ENCODE measurements around the gene TEX51. TPM values are rescaled to one million over a fixed set of nuclear protein-coding genes. Genes with fewer than 3 reads are reported as not detected.

Gene TEX51
- total RNA-seq, 1 donor from 2014 or later = not detected

DNA sequence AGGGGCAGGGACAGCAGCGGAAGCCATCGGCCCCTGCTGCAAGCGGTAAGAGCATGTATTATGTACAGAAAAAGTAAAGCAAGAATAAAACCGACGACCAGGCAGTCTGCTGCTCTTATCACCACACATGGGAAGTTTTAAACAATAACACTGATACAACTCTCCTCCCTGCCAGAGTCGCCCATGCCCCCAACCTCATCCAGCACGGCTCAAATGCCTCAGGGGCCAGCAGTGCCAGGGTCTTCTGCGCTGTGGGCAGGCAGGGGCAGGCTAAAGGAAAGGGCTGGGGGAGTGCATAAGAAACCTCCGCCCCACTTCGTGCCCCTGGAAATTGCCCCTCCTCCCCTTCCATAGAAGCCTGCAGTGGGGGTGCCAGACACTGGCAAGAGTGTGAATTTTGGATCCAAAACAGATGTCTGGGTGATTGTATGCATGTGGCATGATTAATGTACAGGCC is 10.1 kb downstream of the TEX51 start:
- no peaks in the 10 kb centered on the region for H3K4me1 Mint-ChIP-seq
- H3K27ac Mint-ChIP-seq (ENCODE audit: unreplicated experiment) = no peak overlapping the region
- peaks cover 7% of the 10 kb centered on the region for H3K9me3 Mint-ChIP-seq
- H3K36me3 Mint-ChIP-seq (ENCODE audit: low read depth) = peaks cover 2% of the 10 kb centered on the region
- TF ChIP-seq, protein P1, sequence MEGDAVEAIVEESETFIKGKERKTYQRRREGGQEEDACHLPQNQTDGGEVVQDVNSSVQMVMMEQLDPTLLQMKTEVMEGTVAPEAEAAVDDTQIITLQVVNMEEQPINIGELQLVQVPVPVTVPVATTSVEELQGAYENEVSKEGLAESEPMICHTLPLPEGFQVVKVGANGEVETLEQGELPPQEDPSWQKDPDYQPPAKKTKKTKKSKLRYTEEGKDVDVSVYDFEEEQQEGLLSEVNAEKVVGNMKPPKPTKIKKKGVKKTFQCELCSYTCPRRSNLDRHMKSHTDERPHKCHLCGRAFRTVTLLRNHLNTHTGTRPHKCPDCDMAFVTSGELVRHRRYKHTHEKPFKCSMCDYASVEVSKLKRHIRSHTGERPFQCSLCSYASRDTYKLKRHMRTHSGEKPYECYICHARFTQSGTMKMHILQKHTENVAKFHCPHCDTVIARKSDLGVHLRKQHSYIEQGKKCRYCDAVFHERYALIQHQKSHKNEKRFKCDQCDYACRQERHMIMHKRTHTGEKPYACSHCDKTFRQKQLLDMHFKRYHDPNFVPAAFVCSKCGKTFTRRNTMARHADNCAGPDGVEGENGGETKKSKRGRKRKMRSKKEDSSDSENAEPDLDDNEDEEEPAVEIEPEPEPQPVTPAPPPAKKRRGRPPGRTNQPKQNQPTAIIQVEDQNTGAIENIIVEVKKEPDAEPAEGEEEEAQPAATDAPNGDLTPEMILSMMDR (conservative IDR thresholded peaks at IDR 0.05) = no peak
- no peaks in the 10 kb centered on the region for H3K27me3 Mint-ChIP-seq (ENCODE audit: low read depth)
- H3K4me3 Mint-ChIP-seq = no peak overlapping the region
- DNase-seq (ENCODE audit: low read depth, low spot score) = no peak

DNA sequence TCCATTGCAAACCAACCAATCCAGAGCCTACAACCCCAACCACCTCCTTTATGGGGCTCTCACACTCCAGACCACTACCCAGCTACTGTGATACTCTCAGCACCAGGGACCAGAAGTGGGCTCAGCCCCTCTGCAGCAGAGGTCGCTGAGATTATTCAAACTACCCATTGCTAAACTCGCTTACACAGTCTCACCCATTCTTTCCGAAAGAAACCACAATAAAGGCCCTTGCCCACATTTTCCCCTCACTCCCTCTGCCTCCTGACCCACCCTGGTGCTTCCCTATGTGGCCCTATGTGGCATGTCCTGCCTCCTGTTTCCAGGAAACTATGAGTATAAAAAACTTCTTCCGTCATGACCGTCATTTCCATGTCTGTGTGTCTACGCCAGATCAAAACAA is 10.7 kb downstream of the TEX51 start:
- Mint-ChIP-seq H3K4me3 (no peak overlapping the region), H3K36me3 (ENCODE audit: low read depth) (peaks cover 2% of the 10 kb centered on the region), H3K9me3 (peaks cover 3% of the 10 kb centered on the region), H3K27ac (ENCODE audit: unreplicated experiment) (no peak overlapping the region), H3K27me3 (ENCODE audit: low read depth) (no peaks in the 10 kb centered on the region), H3K4me1 (no peaks in the 10 kb centered on the region)
- TF ChIP-seq, protein P1 (conservative IDR thresholded peaks at IDR 0.05) = no peak
- DNase-seq (ENCODE audit: low read depth, low spot score) = no peak

DNA sequence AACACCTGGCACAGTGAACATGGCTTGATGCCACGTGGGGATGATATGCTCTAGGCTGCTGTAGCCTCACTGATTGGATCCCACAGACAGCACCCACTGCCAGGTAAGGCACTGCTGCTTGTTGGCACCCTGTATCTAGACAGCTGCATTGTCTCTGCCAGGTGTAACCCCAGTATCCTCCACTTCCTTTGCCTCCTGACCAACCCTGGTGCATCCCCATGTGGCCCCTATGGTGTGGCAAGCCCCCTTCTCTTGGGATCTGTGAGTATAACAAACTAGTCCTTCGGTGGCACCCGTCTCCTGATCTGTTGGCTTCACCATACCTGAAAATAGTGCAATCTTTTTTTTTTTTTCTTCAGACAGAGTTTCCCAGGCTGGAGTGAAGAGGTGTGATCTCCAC is 11.1 kb downstream of the TEX51 start:
- Mint-ChIP-seq H3K4me1 (no peaks in the 10 kb centered on the region), H3K9me3 (peaks cover 3% of the 10 kb centered on the region), H3K27me3 (ENCODE audit: low read depth) (no peaks in the 10 kb centered on the region), H3K4me3 (no peak overlapping the region), H3K27ac (ENCODE audit: unreplicated experiment) (no peak overlapping the region), H3K36me3 (ENCODE audit: low read depth) (peaks cover 2% of the 10 kb centered on the region)
- DNase-seq (ENCODE audit: low read depth, low spot score) = no peak
- TF ChIP-seq, protein P1 (conservative IDR thresholded peaks at IDR 0.05) = no peak

DNA sequence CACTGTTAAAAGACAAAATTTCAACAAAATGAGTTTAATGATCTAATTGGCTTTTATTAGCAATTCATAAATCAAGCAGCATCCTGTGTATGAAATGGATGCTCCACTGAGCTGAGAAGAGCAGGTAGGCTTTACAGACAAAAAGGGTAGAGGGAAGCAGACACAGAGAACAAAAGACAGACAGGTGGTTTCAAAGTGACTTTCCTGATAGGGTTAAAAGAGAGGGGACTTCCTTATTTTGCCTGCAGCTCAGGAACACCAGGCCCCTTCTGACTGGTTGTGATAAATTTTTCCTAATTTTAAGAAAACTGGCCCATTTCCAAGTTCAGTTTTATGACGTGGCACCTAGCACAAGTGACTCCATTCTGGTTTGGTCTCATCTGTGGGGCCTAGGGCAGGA is 11.9 kb downstream of the TEX51 start:
- Mint-ChIP-seq H3K27ac (ENCODE audit: unreplicated experiment) (no peak overlapping the region), H3K4me3 (no peak overlapping the region)

DNA sequence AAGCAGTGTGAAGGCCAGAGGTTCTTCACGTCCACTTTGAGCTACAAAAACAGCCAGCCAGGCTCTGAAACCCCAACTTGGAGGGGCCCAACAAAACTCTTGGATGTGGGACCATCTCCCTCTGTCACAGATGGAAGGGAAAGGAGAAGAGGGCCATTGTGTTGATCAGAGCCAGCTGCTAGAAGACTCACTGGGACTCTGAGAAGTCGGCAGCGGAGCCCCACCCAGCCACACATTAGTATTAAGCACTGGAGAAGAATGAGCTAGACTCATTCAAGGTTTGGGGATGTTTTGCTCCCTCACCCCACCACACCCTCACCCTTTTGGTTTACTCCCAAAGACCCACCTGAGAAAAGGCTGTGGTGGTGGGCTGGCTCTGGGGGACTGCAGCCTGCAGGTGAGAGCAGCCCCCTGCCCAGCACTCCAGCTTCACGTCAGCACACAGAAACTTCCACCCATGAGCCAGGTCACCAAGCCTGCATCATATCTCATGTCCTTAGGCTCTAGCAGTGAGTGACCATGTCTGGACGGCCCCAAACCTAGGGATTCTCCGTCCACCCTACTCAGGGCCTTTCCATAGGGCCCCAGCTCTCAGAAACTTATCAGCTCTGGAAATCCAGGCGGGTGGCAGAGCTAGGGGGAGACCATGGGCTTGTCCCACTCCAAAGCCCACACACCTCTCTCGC is 12.6 kb downstream of the TEX51 start:
- DNase-seq (ENCODE audit: low read depth, low spot score) = no peak
- TF ChIP-seq, protein P1 (conservative IDR thresholded peaks at IDR 0.05) = no peak
- no peaks in the 10 kb centered on the region for H3K36me3 Mint-ChIP-seq (ENCODE audit: low read depth)
- H3K4me1 Mint-ChIP-seq = no peaks in the 10 kb centered on the region
- no peaks in the 10 kb centered on the region for H3K27me3 Mint-ChIP-seq (ENCODE audit: low read depth)
- no peak overlapping the region for H3K4me3 Mint-ChIP-seq
- no peak overlapping the region for H3K27ac Mint-ChIP-seq (ENCODE audit: unreplicated experiment)
- H3K9me3 Mint-ChIP-seq = no peaks in the 10 kb centered on the region

More for the DNA sequence above, 11.9 kb downstream of the TEX51 start:
- DNase-seq (ENCODE audit: low read depth, low spot score) = no peak
- Mint-ChIP-seq H3K27me3 (ENCODE audit: low read depth) (no peaks in the 10 kb centered on the region), H3K4me1 (no peaks in the 10 kb centered on the region), H3K9me3 (peaks cover under 1% of the 10 kb centered on the region), H3K36me3 (ENCODE audit: low read depth) (peaks cover under 1% of the 10 kb centered on the region)
- TF ChIP-seq, protein P1 (conservative IDR thresholded peaks at IDR 0.05) = no peak

Measured in neural crest cell (in vitro differentiated cells).